SU-DHL-6 (cell line): Measurements from ENCODE around the gene MT1G.
"Not testable (repeated sequence)": the region's sequence is repeated elsewhere in the genome, so short reads cannot be mapped to it uniquely, and the experiment has no call there.

Experiments used
- EZH2phosphoT487 ChIP-seq: fragments of 200-600 bp; sonication (generic), shearing (Covaris generic); conservative IDR thresholded peaks from 2 replicates; pipeline ENCODE4 v1.6.1; 2018; ENCODE audit warnings: mild to moderate bottlenecking, antibody characterized with exemption, low read length, moderate library complexity, mixed read lengths
- TF ChIP-seq, protein P1 (sequence below): fragments of 200-600 bp; sonication (generic); IDR thresholded peaks from one replicate; pipeline ENCODE4 v1.5.1; 2017; ENCODE audit warnings: antibody characterized with exemption, mild to moderate bottlenecking, low read length, moderate library complexity; ENCODE audit not compliant: insufficient read depth, poor library complexity, severe bottlenecking

DNA sequence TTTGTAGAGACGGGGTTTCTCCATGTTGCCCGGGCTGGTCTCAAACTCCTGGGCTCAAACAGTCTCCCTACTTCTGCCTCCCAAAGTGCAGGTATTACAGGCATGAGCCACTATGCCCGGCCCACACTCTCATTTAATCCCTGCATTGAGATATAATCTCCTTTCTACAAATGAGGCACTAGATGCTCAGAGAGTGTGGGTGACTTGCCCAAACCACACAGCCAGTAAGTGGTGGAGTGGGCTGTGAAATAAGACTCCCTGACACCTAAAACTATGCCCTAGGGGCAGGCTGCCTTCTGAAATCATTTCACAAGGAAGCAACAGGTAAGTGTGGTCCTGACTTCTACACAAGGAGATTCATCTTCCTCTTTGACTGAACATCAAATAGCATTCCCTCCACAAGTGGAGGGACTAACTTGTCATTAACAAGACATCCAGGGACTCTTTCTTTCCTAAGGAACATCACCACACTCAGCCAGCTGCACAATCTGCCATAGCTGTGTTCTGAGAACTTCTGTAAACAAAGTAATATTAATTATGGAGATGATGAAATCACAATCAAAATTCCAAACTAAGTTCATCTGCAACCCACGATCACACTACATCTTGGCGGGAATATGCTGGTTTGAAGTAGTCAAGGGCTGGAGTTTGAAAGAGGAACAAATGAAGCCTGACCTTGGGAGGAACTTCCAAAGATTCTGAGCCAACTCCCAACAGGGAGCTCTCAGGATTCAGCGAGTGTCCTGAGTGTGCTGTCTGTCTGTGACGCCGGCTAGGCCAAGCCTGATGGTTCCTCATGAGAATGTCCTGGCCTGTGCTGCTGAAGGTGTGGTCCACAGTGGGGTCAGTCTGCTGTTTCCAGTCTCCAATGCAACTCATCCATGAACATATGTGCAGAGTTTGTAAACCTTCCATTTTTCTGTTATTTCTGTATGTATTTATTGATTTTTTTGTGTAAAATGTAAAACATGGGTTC is 2.3 kb downstream of the MT1G start:
- TF ChIP-seq, protein P1, sequence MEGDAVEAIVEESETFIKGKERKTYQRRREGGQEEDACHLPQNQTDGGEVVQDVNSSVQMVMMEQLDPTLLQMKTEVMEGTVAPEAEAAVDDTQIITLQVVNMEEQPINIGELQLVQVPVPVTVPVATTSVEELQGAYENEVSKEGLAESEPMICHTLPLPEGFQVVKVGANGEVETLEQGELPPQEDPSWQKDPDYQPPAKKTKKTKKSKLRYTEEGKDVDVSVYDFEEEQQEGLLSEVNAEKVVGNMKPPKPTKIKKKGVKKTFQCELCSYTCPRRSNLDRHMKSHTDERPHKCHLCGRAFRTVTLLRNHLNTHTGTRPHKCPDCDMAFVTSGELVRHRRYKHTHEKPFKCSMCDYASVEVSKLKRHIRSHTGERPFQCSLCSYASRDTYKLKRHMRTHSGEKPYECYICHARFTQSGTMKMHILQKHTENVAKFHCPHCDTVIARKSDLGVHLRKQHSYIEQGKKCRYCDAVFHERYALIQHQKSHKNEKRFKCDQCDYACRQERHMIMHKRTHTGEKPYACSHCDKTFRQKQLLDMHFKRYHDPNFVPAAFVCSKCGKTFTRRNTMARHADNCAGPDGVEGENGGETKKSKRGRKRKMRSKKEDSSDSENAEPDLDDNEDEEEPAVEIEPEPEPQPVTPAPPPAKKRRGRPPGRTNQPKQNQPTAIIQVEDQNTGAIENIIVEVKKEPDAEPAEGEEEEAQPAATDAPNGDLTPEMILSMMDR: not testable (repeated sequence)
- not testable (repeated sequence) for TF ChIP-seq EZH2phosphoT487
